ENCODE measurements around the gene KRT72. TPM values are rescaled to one million over a fixed set of nuclear protein-coding genes. Genes with fewer than 3 reads are reported as not detected.
A peak's percentile ranks its signal among the peaks of the same experiment; 100 is the strongest.

The KRT72 gene
- total RNA-seq, 2 experiments from 2014 or later = 0.17 TPM; not detected in 1

DNA sequence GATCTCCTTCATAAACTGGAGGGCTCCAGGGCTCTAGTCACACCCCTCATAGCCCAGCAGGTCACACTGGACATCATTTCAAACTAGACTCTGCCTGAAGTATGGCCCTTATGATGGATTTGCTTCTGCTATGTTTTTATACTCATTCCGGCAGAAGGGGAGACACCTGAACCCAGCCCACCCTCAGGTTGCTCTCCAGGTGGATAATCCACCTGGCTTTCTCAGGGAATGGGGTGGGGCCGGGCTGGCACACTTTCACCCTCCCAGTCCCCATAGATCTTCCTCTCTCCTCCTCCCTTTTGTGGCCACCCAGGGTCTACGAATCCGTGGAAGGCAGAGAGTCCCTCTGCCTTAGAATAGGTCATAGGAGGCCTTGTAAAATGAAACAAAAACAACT, 26.8 kb upstream of the KRT72 start:
- Mint-ChIP-seq H3K36me3 (no peaks in the 10 kb centered on the region), H3K9me3 (no peaks in the 10 kb centered on the region), H3K4me3 (no peak overlapping the region), H3K4me1 (ENCODE audit: low read depth) (peaks cover 18% of the 10 kb centered on the region), H3K27ac (no peak overlapping the region), H3K27me3 (no peaks in the 10 kb centered on the region)
- POLR2A ChIA-PET = no interaction called here
- DNase-seq = no peak
- intact Hi-C loops (cut with micrococcal nuclease) = no loop called here
- CTCF ChIA-PET = no interaction called here

DNA sequence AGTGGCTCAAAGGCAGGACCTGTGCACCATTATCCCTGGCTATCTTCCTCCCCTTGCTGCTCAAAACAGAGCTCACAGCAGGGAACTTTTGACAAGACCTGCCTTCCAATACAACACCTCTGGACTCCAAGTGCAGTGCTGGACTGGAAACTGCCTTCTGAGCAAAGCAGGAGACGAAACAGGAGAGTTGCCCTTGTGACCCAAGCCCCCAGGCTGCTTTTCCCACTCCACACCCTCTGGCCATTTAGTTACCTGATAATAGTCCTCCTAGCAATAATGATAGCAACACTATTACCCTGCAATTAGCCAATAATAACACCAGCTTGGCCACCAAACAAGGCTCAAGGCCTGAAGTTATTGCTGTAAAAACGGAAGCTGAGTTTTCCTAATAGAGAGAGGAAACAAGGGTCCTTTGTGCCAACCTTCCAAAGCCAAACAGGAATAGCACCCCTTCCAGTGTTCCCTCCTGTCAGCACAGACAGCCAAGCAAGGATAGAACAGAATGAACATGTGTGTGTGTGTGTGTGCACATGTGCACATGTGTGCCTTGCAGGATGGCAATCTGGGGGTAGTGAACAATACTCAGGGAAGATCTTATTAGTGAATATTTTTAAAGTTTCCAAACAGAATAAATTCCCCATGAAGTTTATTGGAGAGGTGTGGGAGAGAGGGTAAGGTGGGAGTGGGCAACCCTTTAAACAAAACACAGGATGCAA, 26.3 kb upstream of the KRT72 start:
- H3K36me3 Mint-ChIP-seq = no peaks in the 10 kb centered on the region
- H3K4me1 Mint-ChIP-seq (ENCODE audit: low read depth) = peaks cover 17% of the 10 kb centered on the region
- intact Hi-C loops (cut with micrococcal nuclease) = no loop called here
- no peaks in the 10 kb centered on the region for H3K27me3 Mint-ChIP-seq
- CTCF ChIA-PET = no interaction called here
- POLR2A ChIA-PET = no interaction called here
- H3K4me3 Mint-ChIP-seq = no peak overlapping the region
- no peak for DNase-seq
- no peak overlapping the region for H3K27ac Mint-ChIP-seq
- no peaks in the 10 kb centered on the region for H3K9me3 Mint-ChIP-seq

- intact Hi-C loops (cut with micrococcal nuclease) = no loop called here
- H3K27ac Mint-ChIP-seq = no peak overlapping the region
- DNase-seq = no peak
- no peak overlapping the region for H3K4me3 Mint-ChIP-seq
- no peaks in the 10 kb centered on the region for H3K36me3 Mint-ChIP-seq
- peaks cover 2% of the 10 kb centered on the region for H3K4me1 Mint-ChIP-seq (ENCODE audit: low read depth)
- no peaks in the 10 kb centered on the region for H3K27me3 Mint-ChIP-seq
- POLR2A ChIA-PET = no interaction called here
- CTCF ChIA-PET = no interaction called here
- H3K9me3 Mint-ChIP-seq = no peaks in the 10 kb centered on the region
Observed at GRCh38 chr12:52622349-52622748, 21.1 kb upstream of the KRT72 start.

GRCh38 chr12:52618866-52619265, 17.6 kb upstream of the KRT72 start:
- Mint-ChIP-seq H3K9me3 (no peaks in the 10 kb centered on the region), H3K36me3 (no peaks in the 10 kb centered on the region), H3K27ac (no peak overlapping the region), H3K4me1 (ENCODE audit: low read depth) (peaks cover 30% of the 10 kb centered on the region), H3K4me3 (no peak overlapping the region), H3K27me3 (peaks cover 2% of the 10 kb centered on the region)
- POLR2A ChIA-PET = no interaction called here
- intact Hi-C loops (cut with micrococcal nuclease) = no loop called here
- DNase-seq = no peak
- CTCF ChIA-PET = interaction anchor here (1.6 kb wide), 1 partner anchor 261 kb away, joined by 5 read pairs; no protein-coding TSS in a partner anchor

DNA sequence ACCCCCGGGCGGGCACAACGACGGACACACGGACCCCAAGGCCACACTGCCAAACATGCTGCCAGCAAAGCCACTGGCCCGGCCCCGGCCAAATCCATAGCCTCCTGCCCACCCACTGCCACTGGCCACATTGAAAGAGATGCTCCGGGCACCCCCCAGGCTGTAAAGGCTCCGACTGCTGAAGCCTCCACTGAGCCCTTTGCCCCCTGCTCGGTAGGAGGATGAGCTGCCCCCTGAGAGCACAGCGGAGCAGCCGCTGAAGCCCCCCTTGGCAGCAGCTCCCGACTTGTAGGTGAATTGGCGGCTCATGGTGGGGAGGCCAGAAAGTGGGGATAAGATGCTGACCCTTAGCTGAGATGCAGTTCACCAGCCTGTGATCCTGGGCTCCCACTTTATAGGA, 17.0 kb upstream of the KRT72 start, which contains the start of gene KRT73:
Gene KRT73 (minus strand): TSS at position 344 of the 400 bp plus-strand sequence. CDS start 35 bp downstream, at position 309.
- Mint-ChIP-seq H3K27ac (no peak within 1 kb of the TSS), H3K27me3 (peaks cover 2% of the 10 kb centered on the region), H3K4me3 (no peak within 1 kb of the TSS), H3K4me1 (ENCODE audit: low read depth) (peaks cover 36% of the 10 kb centered on the region), H3K36me3 (no peaks in the 10 kb centered on the region), H3K9me3 (no peaks in the 10 kb centered on the region)
- CTCF ChIA-PET = no interaction called here
- POLR2A ChIA-PET = no interaction called here
- intact Hi-C loops (cut with micrococcal nuclease) = no loop called here
- DNase-seq = no peak

DNA sequence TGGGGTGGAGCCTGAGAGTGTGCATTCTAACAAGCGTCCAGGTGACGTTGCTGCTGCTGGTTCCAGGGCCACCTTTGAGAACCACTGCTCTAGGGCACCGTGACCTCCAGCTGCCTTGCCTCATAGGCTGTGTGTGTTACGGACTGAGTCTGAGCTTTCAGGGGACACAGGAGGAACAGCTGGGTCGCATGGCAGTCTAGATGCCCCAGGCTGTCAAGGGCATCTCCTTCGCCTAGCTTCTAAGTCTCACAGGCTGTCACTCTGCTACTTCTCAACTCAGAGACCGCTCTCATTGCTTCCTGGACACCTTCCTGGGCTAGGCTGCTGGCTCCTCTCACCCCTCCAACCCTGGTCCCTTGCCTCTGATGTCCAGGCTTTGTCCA, 16.1 kb upstream of the KRT72 start:
- Mint-ChIP-seq H3K4me3 (no peak overlapping the region), H3K4me1 (ENCODE audit: low read depth) (peaks cover 40% of the 10 kb centered on the region), H3K36me3 (no peaks in the 10 kb centered on the region), H3K9me3 (no peaks in the 10 kb centered on the region), H3K27ac (no peak overlapping the region), H3K27me3 (peaks cover 2% of the 10 kb centered on the region)
- CTCF ChIA-PET = no interaction called here
- POLR2A ChIA-PET = no interaction called here
- no peak for DNase-seq
- intact Hi-C loops (cut with micrococcal nuclease) = no loop called here

DNA sequence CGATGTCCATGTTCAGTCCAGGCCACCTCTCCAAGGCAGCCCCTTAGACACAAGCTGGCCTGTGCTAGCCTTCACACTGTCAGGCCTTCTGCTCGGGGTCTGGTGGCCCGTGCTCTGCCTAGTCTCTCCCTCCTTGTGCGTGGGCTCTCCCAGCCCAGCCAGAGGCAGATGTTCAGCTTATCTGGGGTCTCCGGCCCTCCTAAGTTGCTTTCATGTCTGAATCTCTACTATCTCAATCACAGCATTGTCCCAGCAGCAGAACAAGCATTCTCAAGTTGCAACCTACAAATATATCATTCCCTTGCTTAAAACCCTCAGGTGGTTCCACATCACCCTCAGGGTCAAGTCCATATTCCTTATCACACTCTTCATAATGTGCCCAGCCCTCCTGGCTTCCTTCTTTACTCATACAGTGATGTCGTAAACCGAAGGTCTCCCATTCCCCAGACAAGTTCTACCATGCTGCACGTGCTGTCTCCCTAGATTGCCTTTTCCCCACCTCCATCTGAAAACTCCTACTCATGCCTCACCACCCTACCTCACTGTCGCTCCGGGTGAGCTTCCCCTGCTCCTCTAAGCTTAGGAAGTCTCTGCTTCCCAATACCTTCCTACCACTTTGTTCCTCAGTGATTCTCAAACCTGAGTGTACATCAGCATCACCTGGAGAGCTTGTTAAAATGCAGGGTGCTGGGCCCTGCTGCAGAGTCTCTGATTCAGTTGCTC, 15.6 kb upstream of the KRT72 start:
- no peak overlapping the region for H3K27ac Mint-ChIP-seq
- no peak overlapping the region for H3K4me3 Mint-ChIP-seq
- intact Hi-C loops (cut with micrococcal nuclease) = no loop called here
- no peak for DNase-seq
- POLR2A ChIA-PET = no interaction called here
- CTCF ChIA-PET = no interaction called here
- H3K27me3 Mint-ChIP-seq = peaks cover 2% of the 10 kb centered on the region
- H3K9me3 Mint-ChIP-seq = no peaks in the 10 kb centered on the region
- no peaks in the 10 kb centered on the region for H3K36me3 Mint-ChIP-seq
- peaks cover 44% of the 10 kb centered on the region for H3K4me1 Mint-ChIP-seq (ENCODE audit: low read depth)

DNA sequence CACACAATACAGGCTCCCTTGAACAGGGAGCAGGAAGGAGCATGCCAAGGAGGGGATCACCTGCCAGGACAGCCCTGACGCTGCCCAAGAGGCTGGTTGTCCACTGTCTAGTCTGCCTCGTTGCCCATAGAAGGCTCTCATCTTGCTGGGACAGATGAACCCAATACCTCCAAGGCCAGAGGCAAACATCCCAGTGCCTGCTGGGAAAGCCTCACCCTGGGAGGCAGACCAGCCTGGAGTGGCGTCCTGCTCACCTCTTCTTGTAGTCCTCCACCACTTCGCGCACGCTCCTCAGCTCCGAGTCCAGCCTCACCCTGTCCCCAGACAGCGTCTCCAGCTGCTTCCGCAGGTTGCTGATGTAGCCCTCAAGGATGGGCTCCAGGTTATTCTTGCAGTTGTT, 14.6 kb upstream of the KRT72 start:
- Mint-ChIP-seq H3K36me3 (no peaks in the 10 kb centered on the region), H3K9me3 (no peaks in the 10 kb centered on the region), H3K4me1 (ENCODE audit: low read depth) (peaks cover 49% of the 10 kb centered on the region), H3K4me3 (no peak overlapping the region), H3K27ac (no peak overlapping the region), H3K27me3 (peaks cover 2% of the 10 kb centered on the region)
- ChIA-PET CTCF (interaction anchor here (0.8 kb wide), 1 partner anchor 220 kb away, joined by 3 read pairs; no protein-coding TSS in a partner anchor), POLR2A (no interaction called here)
- intact Hi-C loops (cut with micrococcal nuclease) = no loop called here
- DNase-seq = no peak

- Mint-ChIP-seq H3K4me3 (no peak overlapping the region), H3K27me3 (peaks cover 2% of the 10 kb centered on the region), H3K36me3 (no peaks in the 10 kb centered on the region), H3K27ac (peak overlapping the region; percentile 30), H3K9me3 (no peaks in the 10 kb centered on the region), H3K4me1 (ENCODE audit: low read depth) (peaks cover 53% of the 10 kb centered on the region)
- peak; percentile 41 for DNase-seq
- ChIA-PET CTCF (interaction anchor here (0.8 kb wide), 1 partner anchor 220 kb away, joined by 3 read pairs; no protein-coding TSS in a partner anchor), POLR2A (no interaction called here)
- intact Hi-C loops (cut with micrococcal nuclease) = no loop called here
Observed at GRCh38 chr12:52615208-52615868, 14.1 kb upstream of the KRT72 start.

- CTCF ChIA-PET = no interaction called here
Observed at GRCh38 chr12:52614381-52615207, 13.3 kb upstream of the KRT72 start.

DNA sequence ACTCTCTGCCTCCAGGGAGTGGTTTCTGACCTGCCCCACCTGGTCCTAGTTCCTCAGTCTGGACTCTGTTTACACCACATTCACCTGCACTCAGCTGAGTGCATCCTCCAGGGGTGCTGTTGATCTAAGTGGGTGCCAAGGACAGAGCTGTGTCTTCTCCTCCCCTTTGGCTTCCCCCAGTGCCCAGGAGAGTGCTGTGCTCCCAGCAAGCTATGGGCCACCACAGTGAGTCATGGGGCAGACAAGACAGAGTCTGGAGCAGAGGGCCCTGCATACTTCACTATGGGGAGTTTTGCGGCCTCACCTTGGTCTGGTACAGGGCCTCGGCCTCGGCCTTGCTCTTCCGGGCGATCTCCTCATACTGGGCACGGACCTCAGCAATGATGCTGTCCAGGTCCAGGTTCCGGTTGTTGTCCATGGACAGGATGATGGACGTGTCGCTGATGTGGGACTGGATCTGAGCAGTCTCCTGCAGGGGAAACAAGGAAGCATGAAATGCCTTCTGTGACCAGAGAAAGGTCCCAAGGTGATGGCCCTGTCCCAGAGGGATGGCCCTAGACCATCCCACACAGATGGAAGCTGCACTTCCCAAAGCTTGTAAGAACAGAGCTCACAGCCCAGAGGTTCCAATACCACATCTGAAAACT, 12.2 kb upstream of the KRT72 start:
- H3K27me3 Mint-ChIP-seq = peaks cover 2% of the 10 kb centered on the region
- H3K27ac Mint-ChIP-seq = no peak overlapping the region
- intact Hi-C loops (cut with micrococcal nuclease) = no loop called here
- POLR2A ChIA-PET = no interaction called here
- no peak for DNase-seq
- H3K4me3 Mint-ChIP-seq = no peak overlapping the region
- CTCF ChIA-PET = no interaction called here
- H3K4me1 Mint-ChIP-seq (ENCODE audit: low read depth) = peaks cover 68% of the 10 kb centered on the region
- H3K36me3 Mint-ChIP-seq = no peaks in the 10 kb centered on the region
- H3K9me3 Mint-ChIP-seq = no peaks in the 10 kb centered on the region

More at GRCh38 chr12:52614381-52615207, 13.3 kb upstream of the KRT72 start:
- DNase-seq = no peak
- intact Hi-C loops (cut with micrococcal nuclease) = no loop called here
- no peaks in the 10 kb centered on the region for H3K9me3 Mint-ChIP-seq
- H3K36me3 Mint-ChIP-seq = no peaks in the 10 kb centered on the region
- POLR2A ChIA-PET = no interaction called here
- H3K27ac Mint-ChIP-seq = no peak overlapping the region
- peaks cover 2% of the 10 kb centered on the region for H3K27me3 Mint-ChIP-seq
- H3K4me1 Mint-ChIP-seq (ENCODE audit: low read depth) = peaks cover 58% of the 10 kb centered on the region
- H3K4me3 Mint-ChIP-seq = no peak overlapping the region

Measured in activated CD4-positive, alpha-beta memory T cell treated with anti-CD3 and anti-CD28 coated beads for 36 hours (primary cell).